GM13976 (cell line): ENCODE results near the gene CNTNAP2.

Experiments used
- DNase-seq: peaks from one replicate; pipeline ENCODE4 v3.0.0; 2012; ENCODE audit warnings: low spot score
- in situ Hi-C: fragments of 300-500 bp; cut with MboI; formaldehyde crosslinking; loops from one replicate; pipeline ENCODE4 v1.12.0; 2022; ENCODE audit warnings: low sequenced_read_pairs, mixed read lengths, inconsistent platforms; ENCODE audit not compliant: unreplicated experiment
- TF ChIP-seq, protein P1 (sequence below): IDR thresholded peaks from 2 replicates; pipeline ENCODE4 v1.5.1; 2012; ENCODE audit warnings: borderline replicate concordance, mild to moderate bottlenecking; ENCODE audit not compliant: insufficient read depth; ENCODE audit errors: extremely low read depth, missing control alignments, control extremely low read depth

Gene CNTNAP2

DNA sequence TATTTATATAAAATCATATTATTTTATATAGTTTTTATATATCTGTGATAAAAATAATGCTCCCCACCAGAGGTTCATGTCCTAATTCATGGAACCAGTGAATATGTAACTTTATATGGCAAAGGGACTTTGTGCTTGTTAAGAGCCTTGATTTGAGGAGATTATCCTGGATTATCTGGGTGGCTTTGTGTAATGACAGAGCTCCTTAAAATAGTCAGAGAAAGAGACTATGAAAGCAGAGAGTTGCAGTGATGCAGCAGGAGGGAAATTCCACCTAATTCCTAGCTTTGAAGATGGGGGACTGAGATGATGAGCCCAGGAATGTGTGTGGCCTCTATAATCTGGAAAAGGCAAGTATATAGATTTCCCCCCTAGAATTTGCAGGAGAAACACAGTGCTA, 1439.7 kb downstream of the CNTNAP2 start:
- TF ChIP-seq, protein P1, sequence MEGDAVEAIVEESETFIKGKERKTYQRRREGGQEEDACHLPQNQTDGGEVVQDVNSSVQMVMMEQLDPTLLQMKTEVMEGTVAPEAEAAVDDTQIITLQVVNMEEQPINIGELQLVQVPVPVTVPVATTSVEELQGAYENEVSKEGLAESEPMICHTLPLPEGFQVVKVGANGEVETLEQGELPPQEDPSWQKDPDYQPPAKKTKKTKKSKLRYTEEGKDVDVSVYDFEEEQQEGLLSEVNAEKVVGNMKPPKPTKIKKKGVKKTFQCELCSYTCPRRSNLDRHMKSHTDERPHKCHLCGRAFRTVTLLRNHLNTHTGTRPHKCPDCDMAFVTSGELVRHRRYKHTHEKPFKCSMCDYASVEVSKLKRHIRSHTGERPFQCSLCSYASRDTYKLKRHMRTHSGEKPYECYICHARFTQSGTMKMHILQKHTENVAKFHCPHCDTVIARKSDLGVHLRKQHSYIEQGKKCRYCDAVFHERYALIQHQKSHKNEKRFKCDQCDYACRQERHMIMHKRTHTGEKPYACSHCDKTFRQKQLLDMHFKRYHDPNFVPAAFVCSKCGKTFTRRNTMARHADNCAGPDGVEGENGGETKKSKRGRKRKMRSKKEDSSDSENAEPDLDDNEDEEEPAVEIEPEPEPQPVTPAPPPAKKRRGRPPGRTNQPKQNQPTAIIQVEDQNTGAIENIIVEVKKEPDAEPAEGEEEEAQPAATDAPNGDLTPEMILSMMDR: no peak
- DNase-seq: no peak
- in situ Hi-C loops: no loop called here

DNA sequence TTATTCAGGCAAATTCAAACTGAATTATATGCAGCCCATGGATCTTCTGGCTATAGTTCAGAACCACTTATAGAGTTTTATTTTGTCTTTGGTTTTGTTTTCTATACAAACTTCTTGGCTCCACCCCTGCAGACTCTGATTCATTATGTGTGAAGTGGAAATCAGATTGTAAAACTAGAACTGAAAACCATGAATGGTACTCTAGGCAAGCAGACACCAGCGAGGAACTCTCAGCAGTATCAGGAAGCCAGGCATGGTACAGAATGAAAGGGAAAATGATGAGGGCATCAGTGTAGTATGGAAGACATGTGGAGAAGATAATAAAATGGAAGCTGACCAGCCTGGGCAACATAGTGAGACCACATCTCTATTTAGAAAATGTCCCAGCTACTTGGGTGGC, 1447.1 kb downstream of the CNTNAP2 start:
- in situ Hi-C loops: no loop called here
- TF ChIP-seq, protein P1: no peak
- DNase-seq: no peak

DNA sequence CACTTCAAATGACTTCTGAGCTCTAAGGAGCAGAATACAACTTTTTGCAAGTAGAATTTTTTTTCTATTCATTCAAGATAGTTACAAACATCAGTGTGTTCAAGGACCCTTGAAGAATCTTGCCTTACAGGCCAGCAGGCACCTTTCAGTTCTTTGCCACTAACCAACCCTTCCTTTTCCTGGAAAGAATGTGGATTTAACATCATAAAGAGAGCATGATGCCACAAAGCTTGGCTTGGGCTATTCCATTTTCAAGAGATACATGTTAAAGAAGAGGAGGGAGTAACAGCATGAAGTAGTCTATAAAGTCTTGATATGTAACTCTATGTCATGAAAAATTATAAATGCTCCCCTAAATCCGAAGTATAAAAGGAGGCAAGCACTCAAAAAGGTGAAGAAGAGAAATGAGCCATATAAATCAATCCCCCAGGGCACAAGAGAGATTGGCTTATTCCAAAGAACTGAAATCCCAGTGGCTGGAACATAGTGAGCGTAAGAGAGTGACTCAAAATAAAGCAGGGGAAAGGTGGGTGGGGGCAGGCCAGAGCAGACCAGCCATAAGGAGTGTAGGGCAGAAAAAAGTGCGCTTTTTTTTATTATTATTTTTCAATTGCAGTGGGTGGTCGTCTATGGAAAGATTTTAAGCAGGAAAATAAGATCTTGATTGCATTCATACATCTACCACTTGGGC, 1448.3 kb downstream of the CNTNAP2 start:
- TF ChIP-seq, protein P1: no peak
- in situ Hi-C loops: no loop called here
- DNase-seq: no peak

DNA sequence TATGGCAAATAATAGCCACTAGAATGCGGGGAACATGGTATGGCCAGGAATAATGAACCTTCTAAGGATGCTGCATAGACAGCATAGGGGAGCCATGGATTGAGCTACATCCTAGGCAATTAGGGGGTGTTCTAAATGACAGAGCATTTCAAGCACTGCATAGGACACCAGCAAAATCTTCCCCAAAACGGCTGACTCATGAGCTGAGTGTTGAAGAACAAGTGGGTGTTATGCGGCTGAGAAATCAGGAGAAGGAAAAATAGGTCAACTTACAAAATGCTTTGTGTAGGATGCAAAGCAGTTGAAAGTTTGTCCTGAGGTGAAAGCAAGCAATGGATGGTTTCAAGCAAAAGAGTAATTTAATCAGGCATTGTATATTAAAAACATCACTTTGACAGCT, 1450.4 kb downstream of the CNTNAP2 start:
- in situ Hi-C loops: no loop called here
- TF ChIP-seq, protein P1: no peak
- no peak for DNase-seq

DNA sequence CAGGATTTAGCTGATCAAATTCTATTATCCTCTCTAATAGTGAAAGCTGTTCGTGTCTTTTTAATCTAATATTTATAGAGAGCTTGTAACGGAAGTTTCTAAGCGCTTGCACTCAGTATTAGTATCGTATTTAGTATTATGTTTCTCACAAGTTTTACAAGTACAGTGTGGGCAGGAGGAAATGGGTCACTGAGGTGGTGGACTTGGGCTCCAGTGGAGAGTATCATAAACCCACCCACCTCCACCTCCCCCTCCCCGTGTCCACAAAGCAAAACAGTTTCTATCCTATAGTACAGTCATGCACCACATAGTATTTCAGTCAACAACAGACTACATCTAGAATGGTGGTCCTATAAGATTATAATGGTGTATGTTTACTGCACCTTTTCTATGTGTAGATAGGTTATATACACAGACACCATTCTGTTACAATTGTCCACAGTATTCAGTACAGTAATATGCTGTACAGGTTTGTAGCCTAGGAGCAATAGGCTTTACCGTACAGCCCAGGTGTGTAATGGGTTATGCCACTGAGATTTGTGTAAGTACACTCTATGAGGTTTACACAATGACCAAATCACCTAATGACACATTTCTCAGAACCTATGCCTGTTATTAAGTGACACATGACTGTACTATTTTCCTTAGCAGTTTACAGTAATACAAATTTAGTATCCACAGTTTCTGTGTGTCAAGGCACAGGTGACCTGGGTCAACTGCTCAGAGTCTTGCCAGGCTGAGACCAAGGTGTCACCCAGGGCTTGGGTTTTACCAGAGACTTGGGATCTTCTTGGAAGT, 1452.7 kb downstream of the CNTNAP2 start:
- TF ChIP-seq, protein P1: no peak
- DNase-seq: no peak
- in situ Hi-C loops: no loop called here

DNA sequence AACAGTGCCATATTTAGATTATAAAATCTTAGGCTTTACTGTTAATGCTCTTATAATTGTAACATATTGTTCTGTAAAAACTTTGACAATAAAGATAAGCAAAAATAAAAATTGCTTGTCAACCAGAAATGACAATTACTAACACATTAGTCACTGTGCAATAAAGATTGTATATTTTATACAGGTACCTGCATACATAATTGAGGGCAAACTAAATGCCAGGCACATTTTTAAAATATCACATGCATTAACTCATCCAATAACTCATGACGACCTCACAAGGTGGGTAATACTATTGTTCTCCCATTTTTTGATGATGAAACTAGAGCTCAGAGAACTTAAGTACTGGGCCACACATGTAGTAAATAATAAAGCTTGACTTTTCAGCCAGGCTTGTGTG, 1453.8 kb downstream of the CNTNAP2 start:
- in situ Hi-C loops: no loop called here
- no peak for DNase-seq
- TF ChIP-seq, protein P1: no peak
